ENCODE results near the gene LARP1B. TPM values are rescaled to one million over a fixed set of nuclear protein-coding genes. Genes with fewer than 3 reads are reported as not detected.
"Not testable (repeated sequence)": the region's sequence is repeated elsewhere in the genome, so short reads cannot be mapped to it uniquely, and the experiment has no call there.

Gene LARP1B
- total RNA-seq, 1 donor from 2014 or later: 8.6 TPM

- Histone ChIP-seq H3K4me1 (no peaks in the 10 kb centered on the region), H3K27me3 (no peaks in the 10 kb centered on the region), H3K9me3 (no peaks in the 10 kb centered on the region), H3K4me3 (no peak overlapping the region), H3K36me3 (peaks cover 13 to 42% of the 10 kb centered on the region in 2 donors), H3K27ac (no peak overlapping the region)
- DNase-seq (ENCODE audit: low spot score in 2 of 2): no peak
- TF ChIP-seq CTCF (IDR thresholded peaks at IDR 0.05): no peak
- intact Hi-C loops (cut with DNase I): no loop called here
These were observed 15.4 kb downstream of the LARP1B start for GRCh38 chr4:128076464-128076863.

GRCh38 chr4:128095293-128095692 is 34.2 kb downstream of the LARP1B start:
- H3K27me3 ChIP-seq; intact Hi-C loops (cut with DNase I); H3K9me3 ChIP-seq; H3K4me3 ChIP-seq; DNase-seq (ENCODE audit: low spot score in 2 of 2); H3K27ac ChIP-seq; H3K4me1 ChIP-seq: not testable (repeated sequence)
- H3K36me3 ChIP-seq: peaks cover 22 to 48% of the 10 kb centered on the region in 2 donors

GRCh38 chr4:128107766-128108165 is 46.7 kb downstream of the LARP1B start:
- no peak for TF ChIP-seq CTCF (IDR thresholded peaks at IDR 0.05)
- intact Hi-C loops (cut with DNase I): no loop called here
- Histone ChIP-seq H3K36me3 (peaks cover 19 to 30% of the 10 kb centered on the region in 2 donors), H3K9me3 (no peaks in the 10 kb centered on the region), H3K27ac (no peak overlapping the region), H3K27me3 (no peaks in the 10 kb centered on the region), H3K4me1 (no peaks in the 10 kb centered on the region), H3K4me3 (no peak overlapping the region)
- no peak for DNase-seq (ENCODE audit: low spot score in 2 of 2)

GRCh38 chr4:128123036-128123435 is 61.9 kb downstream of the LARP1B start:
- TF ChIP-seq CTCF (IDR thresholded peaks at IDR 0.05): no peak
- Histone ChIP-seq H3K27ac (no peak overlapping the region), H3K36me3 (peaks cover 4 to 19% of the 10 kb centered on the region in 2 donors), H3K27me3 (no peaks in the 10 kb centered on the region), H3K9me3 (no peaks in the 10 kb centered on the region), H3K4me1 (no peaks in the 10 kb centered on the region), H3K4me3 (no peak overlapping the region)
- intact Hi-C loops (cut with DNase I): no loop called here
- DNase-seq (ENCODE audit: low spot score in 2 of 2): no peak

GRCh38 chr4:128130621-128131020 is 69.5 kb downstream of the LARP1B start:
- Histone ChIP-seq H3K27ac (no peak overlapping the region), H3K36me3 (no peaks in the 10 kb centered on the region), H3K4me1 (no peaks in the 10 kb centered on the region), H3K9me3 (no peaks in the 10 kb centered on the region), H3K4me3 (no peak overlapping the region), H3K27me3 (no peaks in the 10 kb centered on the region)
- no peak for DNase-seq (ENCODE audit: low spot score in 2 of 2)
- no peak for TF ChIP-seq CTCF (IDR thresholded peaks at IDR 0.05)
- intact Hi-C loops (cut with DNase I): no loop called here

GRCh38 chr4:128134925-128135324 is 73.8 kb downstream of the LARP1B start:
- no peak for TF ChIP-seq CTCF (IDR thresholded peaks at IDR 0.05)
- Histone ChIP-seq H3K36me3 (no peaks in the 10 kb centered on the region), H3K4me1 (no peaks in the 10 kb centered on the region), H3K4me3 (no peak overlapping the region), H3K27me3 (no peaks in the 10 kb centered on the region), H3K9me3 (no peaks in the 10 kb centered on the region), H3K27ac (no peak overlapping the region)
- intact Hi-C loops (cut with DNase I): no loop called here
- DNase-seq (ENCODE audit: low spot score in 2 of 2): no peak
